K562 (cell line): ENCODE data around the gene TNPO2.

Source experiments
- FOXA1 ChIP-seq: fragments of 450-650 bp; IDR thresholded peaks from 2 replicates; pipeline ENCODE4 v1.6.1; 2016; ENCODE audit warnings: mild to moderate bottlenecking, borderline replicate concordance
- HDGF ChIP-seq: fragments of 450-650 bp; IDR thresholded peaks from 2 replicates; pipeline ENCODE4 v1.6.1; 2016
- JUN ChIP-seq, 2 experiments: sonication (generic) in 1 of 2; formaldehyde crosslinking in 1 of 2; IDR thresholded peaks; 2 replicates each; pipeline versions ENCODE4 v1.6.1 to v1.8.0; 2012 to 2022; ENCODE audit warnings: borderline replicate concordance in 2 of 2, mild to moderate bottlenecking in 2 of 2, improper control_type of control experiment in 1 of 2, low read depth in 1 of 2, low read length in 1 of 2, missing genetic modification reagents in 1 of 2
- SRF ChIP-seq, 2 experiments: fragments of 250-450, 450-650 bp in 1 of 2; sonication (Bioruptor Pico) in 1 of 2; sonication (generic) in 1 of 2; formaldehyde crosslinking; IDR thresholded peaks; 2 replicates each; pipeline versions ENCODE4 v1.5.0 to v1.5.1; 2020 to 2022; ENCODE audit warnings: mild to moderate bottlenecking in 1 of 2, missing genetic modification reagents in 1 of 2
- TF ChIP-seq, protein P1 (sequence below), 3 experiments: IDR thresholded peaks in 2 of 3; conservative IDR thresholded peaks in 1 of 3; 2 replicates each; pipeline ENCODE4 v1.5.1; 2011 to 2012; ENCODE audit warnings: low read length in 3 of 3, mild to moderate bottlenecking in 3 of 3, control low read depth in 2 of 3, improper control_type of control experiment in 1 of 3, inconsistent platforms in 1 of 3, low read depth in 1 of 3, mixed read lengths in 1 of 3, moderate library complexity in 1 of 3; ENCODE audit not compliant: insufficient read depth in 2 of 3
- TF ChIP-seq, protein P2 (sequence below): fragments of 250-450 bp; sonication (Bioruptor Pico); IDR thresholded peaks from 2 replicates; pipeline ENCODE4 v1.5.0; 2022; ENCODE audit warnings: mild to moderate bottlenecking
- TF ChIP-seq, protein P3 (sequence below): fragments of 250-450 bp; sonication (Bioruptor Pico); IDR thresholded peaks from 2 replicates; pipeline ENCODE4 v1.8.0; 2022; ENCODE audit warnings: moderate library complexity, mild to moderate bottlenecking, inconsistent platforms
- TF ChIP-seq, protein P4 (sequence below): sonication (generic); formaldehyde crosslinking; IDR thresholded peaks from 2 replicates; pipeline ENCODE4 v1.9.0; 2022; ENCODE audit warnings: mild to moderate bottlenecking, missing genetic modification reagents

DNA sequence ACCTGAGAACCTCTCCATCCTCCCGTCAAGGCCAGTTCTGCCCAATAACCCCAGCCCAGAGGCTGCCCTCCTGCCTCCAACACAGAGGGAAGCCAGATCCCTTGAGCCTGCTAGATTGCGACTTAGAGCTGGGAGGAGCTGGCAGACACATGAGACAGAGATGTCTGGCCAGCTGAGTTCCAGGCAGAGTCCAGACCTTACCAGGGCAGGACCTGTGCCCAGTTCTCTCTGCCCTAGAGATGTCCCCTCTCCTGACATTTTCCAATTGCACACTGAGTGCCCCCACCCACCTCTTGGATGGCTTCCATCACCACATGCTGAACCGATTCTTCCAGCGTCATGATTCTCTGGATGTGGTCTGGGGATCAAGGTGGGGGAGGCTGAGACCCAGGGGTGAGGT, 48.6 kb upstream of the TNPO2 start:
- TF ChIP-seq, protein P1, sequence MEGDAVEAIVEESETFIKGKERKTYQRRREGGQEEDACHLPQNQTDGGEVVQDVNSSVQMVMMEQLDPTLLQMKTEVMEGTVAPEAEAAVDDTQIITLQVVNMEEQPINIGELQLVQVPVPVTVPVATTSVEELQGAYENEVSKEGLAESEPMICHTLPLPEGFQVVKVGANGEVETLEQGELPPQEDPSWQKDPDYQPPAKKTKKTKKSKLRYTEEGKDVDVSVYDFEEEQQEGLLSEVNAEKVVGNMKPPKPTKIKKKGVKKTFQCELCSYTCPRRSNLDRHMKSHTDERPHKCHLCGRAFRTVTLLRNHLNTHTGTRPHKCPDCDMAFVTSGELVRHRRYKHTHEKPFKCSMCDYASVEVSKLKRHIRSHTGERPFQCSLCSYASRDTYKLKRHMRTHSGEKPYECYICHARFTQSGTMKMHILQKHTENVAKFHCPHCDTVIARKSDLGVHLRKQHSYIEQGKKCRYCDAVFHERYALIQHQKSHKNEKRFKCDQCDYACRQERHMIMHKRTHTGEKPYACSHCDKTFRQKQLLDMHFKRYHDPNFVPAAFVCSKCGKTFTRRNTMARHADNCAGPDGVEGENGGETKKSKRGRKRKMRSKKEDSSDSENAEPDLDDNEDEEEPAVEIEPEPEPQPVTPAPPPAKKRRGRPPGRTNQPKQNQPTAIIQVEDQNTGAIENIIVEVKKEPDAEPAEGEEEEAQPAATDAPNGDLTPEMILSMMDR (IDR thresholded peaks at IDR 0.05 in 2 of 3, conservative IDR thresholded peaks at IDR 0.05 in 1 of 3; ENCODE audit: insufficient read depth in 2 of 3, low read depth in 1 of 3, low read length in 3 of 3), result no peak
- TF ChIP-seq, protein P2, sequence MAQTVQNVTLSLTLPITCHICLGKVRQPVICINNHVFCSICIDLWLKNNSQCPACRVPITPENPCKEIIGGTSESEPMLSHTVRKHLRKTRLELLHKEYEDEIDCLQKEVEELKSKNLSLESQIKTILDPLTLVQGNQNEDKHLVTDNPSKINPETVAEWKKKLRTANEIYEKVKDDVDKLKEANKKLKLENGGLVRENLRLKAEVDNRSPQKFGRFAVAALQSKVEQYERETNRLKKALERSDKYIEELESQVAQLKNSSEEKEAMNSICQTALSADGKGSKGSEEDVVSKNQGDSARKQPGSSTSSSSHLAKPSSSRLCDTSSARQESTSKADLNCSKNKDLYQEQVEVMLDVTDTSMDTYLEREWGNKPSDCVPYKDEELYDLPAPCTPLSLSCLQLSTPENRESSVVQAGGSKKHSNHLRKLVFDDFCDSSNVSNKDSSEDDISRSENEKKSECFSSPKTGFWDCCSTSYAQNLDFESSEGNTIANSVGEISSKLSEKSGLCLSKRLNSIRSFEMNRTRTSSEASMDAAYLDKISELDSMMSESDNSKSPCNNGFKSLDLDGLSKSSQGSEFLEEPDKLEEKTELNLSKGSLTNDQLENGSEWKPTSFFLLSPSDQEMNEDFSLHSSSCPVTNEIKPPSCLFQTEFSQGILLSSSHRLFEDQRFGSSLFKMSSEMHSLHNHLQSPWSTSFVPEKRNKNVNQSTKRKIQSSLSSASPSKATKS, result no peak
- TF ChIP-seq SRF (CRISPR knock-in tag; IDR thresholded peaks at IDR 0.05) (no peak), JUN (IDR thresholded peaks at IDR 0.05; ENCODE audit: borderline replicate concordance, low read depth, low read length) (no peak), JUN (CRISPR knock-in tag; IDR thresholded peaks at IDR 0.05; ENCODE audit: borderline replicate concordance) (no peak), HDGF (no peak), FOXA1 (no peak)
- TF ChIP-seq, protein P3, sequence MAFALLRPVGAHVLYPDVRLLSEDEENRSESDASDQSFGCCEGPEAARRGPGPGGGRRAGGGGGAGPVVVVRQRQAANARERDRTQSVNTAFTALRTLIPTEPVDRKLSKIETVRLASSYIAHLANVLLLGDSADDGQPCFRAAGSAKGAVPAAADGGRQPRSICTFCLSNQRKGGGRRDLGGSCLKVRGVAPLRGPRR (CRISPR knock-in tag), result no peak
- TF ChIP-seq, protein P4, sequence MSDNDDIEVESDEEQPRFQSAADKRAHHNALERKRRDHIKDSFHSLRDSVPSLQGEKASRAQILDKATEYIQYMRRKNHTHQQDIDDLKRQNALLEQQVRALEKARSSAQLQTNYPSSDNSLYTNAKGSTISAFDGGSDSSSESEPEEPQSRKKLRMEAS (CRISPR knock-in tag), result no peak
